Measurements from ENCODE around the gene ADISSP. TPM values are rescaled to one million over a fixed set of nuclear protein-coding genes. Genes with fewer than 3 reads are reported as not detected.

Gene ADISSP
- total RNA-seq, 1 experiment from 2014 or later: 244 TPM

DNA sequence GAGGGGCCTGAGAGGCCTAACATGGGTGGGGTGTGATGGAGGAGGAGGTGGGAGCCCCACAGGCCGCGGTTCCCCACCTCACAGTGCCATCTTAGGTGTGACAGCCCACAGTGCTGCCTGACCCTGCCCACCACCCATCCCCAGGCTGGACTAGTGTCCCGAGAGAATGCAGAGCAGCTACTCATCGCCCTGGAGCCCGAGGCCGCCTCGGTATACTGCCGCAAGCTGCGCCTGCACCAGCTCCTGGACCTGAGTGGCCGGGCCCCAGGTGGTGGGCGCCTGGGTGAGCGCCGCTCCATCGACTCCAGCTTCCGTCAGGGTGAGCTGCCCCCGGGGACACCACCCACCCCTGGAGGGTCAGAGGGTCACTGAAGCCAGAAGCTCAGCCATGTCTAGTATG is 19.5 kb downstream of the ADISSP start:
- ChIA-PET POLR2A (ENCODE audit: unreplicated experiment) (no interaction called here), CTCF (interaction anchor here (1.0 kb wide), 1 partner anchor 31 kb away, joined by 3 read pairs; no protein-coding TSS in a partner anchor)
- Histone ChIP-seq H2AFZ (ENCODE audit: low read length) (no peak overlapping the region), H3K9ac (ENCODE audit: low read length) (no peak overlapping the region), H3K27ac (ENCODE audit: low read length) (no peak overlapping the region), H3K4me2 (ENCODE audit: low read length) (no peak overlapping the region), H4K20me1 (ENCODE audit: low read length) (no peaks in the 10 kb centered on the region), H3K4me3 (ENCODE audit: low read length) (no peak overlapping the region), H3K9me2 (replicated peaks; ENCODE audit: low read length) (no peaks in the 10 kb centered on the region), H3K27me3 (ENCODE audit: low read length) (no peaks in the 10 kb centered on the region), H3K4me1 (ENCODE audit: insufficient read depth, low read length) (no peaks in the 10 kb centered on the region), H3K36me3 (ENCODE audit: low read depth, low read length) (peaks cover 9% of the 10 kb centered on the region; the same call in 1 of the 2 replicates), H3K9me3 (ENCODE audit: low read length) (no peaks in the 10 kb centered on the region), H3F3A (ENCODE audit: low read length, unreplicated experiment) (no peaks in the 10 kb centered on the region), H3K79me2 (ENCODE audit: low read length) (no peaks in the 10 kb centered on the region)
- intact Hi-C loops (cut with micrococcal nuclease): no loop called here
- TF ChIP-seq EZH2phosphoT487 (IDR thresholded peaks at IDR 0.05; ENCODE audit: borderline replicate concordance, low read length) (no peak), EZH2 (IDR thresholded peaks at IDR 0.05; ENCODE audit: low read length, unreplicated experiment) (no peak)
- TF ChIP-seq, protein P1, sequence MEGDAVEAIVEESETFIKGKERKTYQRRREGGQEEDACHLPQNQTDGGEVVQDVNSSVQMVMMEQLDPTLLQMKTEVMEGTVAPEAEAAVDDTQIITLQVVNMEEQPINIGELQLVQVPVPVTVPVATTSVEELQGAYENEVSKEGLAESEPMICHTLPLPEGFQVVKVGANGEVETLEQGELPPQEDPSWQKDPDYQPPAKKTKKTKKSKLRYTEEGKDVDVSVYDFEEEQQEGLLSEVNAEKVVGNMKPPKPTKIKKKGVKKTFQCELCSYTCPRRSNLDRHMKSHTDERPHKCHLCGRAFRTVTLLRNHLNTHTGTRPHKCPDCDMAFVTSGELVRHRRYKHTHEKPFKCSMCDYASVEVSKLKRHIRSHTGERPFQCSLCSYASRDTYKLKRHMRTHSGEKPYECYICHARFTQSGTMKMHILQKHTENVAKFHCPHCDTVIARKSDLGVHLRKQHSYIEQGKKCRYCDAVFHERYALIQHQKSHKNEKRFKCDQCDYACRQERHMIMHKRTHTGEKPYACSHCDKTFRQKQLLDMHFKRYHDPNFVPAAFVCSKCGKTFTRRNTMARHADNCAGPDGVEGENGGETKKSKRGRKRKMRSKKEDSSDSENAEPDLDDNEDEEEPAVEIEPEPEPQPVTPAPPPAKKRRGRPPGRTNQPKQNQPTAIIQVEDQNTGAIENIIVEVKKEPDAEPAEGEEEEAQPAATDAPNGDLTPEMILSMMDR (conservative IDR thresholded peaks at IDR 0.05; ENCODE audit: low read depth, low read length): no peak
- ATAC-seq: no peak
- no peak for DNase-seq
- BruUV-seq (replicated peaks): no TSS peak

GRCh38 chr20:3747471-3747870 is 20.1 kb downstream of the ADISSP start:
- Histone ChIP-seq H3F3A (ENCODE audit: low read length, unreplicated experiment) (no peaks in the 10 kb centered on the region), H3K27me3 (ENCODE audit: low read length) (no peaks in the 10 kb centered on the region), H4K20me1 (ENCODE audit: low read length) (no peaks in the 10 kb centered on the region), H3K9ac (ENCODE audit: low read length) (no peak overlapping the region), H3K4me3 (ENCODE audit: low read length) (no peak overlapping the region), H3K27ac (ENCODE audit: low read length) (no peak overlapping the region), H3K4me1 (ENCODE audit: insufficient read depth, low read length) (no peaks in the 10 kb centered on the region), H3K36me3 (ENCODE audit: low read depth, low read length) (peaks cover 8% of the 10 kb centered on the region; the same call in 1 of the 2 replicates), H2AFZ (ENCODE audit: low read length) (no peak overlapping the region), H3K4me2 (ENCODE audit: low read length) (no peak overlapping the region), H3K9me2 (replicated peaks; ENCODE audit: low read length) (no peaks in the 10 kb centered on the region), H3K79me2 (ENCODE audit: low read length) (no peaks in the 10 kb centered on the region), H3K9me3 (ENCODE audit: low read length) (no peaks in the 10 kb centered on the region)
- BruUV-seq (replicated peaks): no TSS peak
- CTCF ChIA-PET: no interaction called here
- DNase-seq (no peak), ATAC-seq (no peak)
- intact Hi-C loops (cut with micrococcal nuclease): no loop called here
- TF ChIP-seq EZH2 (IDR thresholded peaks at IDR 0.05; ENCODE audit: low read length, unreplicated experiment) (no peak), EZH2phosphoT487 (IDR thresholded peaks at IDR 0.05; ENCODE audit: borderline replicate concordance, low read length) (no peak)
- TF ChIP-seq, protein P1 (conservative IDR thresholded peaks at IDR 0.05; ENCODE audit: low read depth, low read length): no peak
- POLR2A ChIA-PET (ENCODE audit: unreplicated experiment): no interaction called here

GRCh38 chr20:3745686-3746173 is 21.8 kb downstream of the ADISSP start:
- no peaks in the 10 kb centered on the region for H4K20me1 ChIP-seq (ENCODE audit: low read length)
- H3K27ac ChIP-seq (ENCODE audit: low read length): no peak overlapping the region
- ATAC-seq: no peak
- no peak for DNase-seq
- TF ChIP-seq EZH2phosphoT487 (IDR thresholded peaks at IDR 0.05; ENCODE audit: borderline replicate concordance, low read length): no peak
- H3K27me3 ChIP-seq (ENCODE audit: low read length): no peaks in the 10 kb centered on the region
- H3K36me3 ChIP-seq (ENCODE audit: low read depth, low read length): peaks cover under 1% of the 10 kb centered on the region; the same call in 1 of the 2 replicates
- H3K79me2 ChIP-seq (ENCODE audit: low read length): no peaks in the 10 kb centered on the region
- no TSS peak for BruUV-seq (replicated peaks)
- H2AFZ ChIP-seq (ENCODE audit: low read length): no peak overlapping the region
- intact Hi-C loops (cut with micrococcal nuclease): no loop called here
- H3K9me2 ChIP-seq (replicated peaks; ENCODE audit: low read length): no peaks in the 10 kb centered on the region
- no peaks in the 10 kb centered on the region for H3K9me3 ChIP-seq (ENCODE audit: low read length)
- no peak overlapping the region for H3K9ac ChIP-seq (ENCODE audit: low read length)
- no peak overlapping the region for H3K4me3 ChIP-seq (ENCODE audit: low read length)
- no peaks in the 10 kb centered on the region for H3K4me1 ChIP-seq (ENCODE audit: insufficient read depth, low read length)
- no peaks in the 10 kb centered on the region for H3F3A ChIP-seq (ENCODE audit: low read length, unreplicated experiment)
- POLR2A ChIA-PET (ENCODE audit: unreplicated experiment): no interaction called here
- CTCF ChIA-PET: no interaction called here
- no peak overlapping the region for H3K4me2 ChIP-seq (ENCODE audit: low read length)
